ENCODE measurements around the gene ANK3. TPM values are rescaled to one million over a fixed set of nuclear protein-coding genes. Genes with fewer than 3 reads are reported as not detected.

Gene ANK3
- total and polyA plus RNA-seq, 10 donors: 2.0 to 133 (median 62.9) TPM

GRCh38 chr10:60419249-60419648 lies 29.6 kb upstream of the ANK3 start:
- no peak overlapping the region for H3K27ac ChIP-seq
- TF ChIP-seq POLR2AphosphoS5 (IDR thresholded peaks at IDR 0.05): no peak
- TF ChIP-seq POLR2A (IDR thresholded peaks at IDR 0.05): no peak
- TF ChIP-seq, protein P1, sequence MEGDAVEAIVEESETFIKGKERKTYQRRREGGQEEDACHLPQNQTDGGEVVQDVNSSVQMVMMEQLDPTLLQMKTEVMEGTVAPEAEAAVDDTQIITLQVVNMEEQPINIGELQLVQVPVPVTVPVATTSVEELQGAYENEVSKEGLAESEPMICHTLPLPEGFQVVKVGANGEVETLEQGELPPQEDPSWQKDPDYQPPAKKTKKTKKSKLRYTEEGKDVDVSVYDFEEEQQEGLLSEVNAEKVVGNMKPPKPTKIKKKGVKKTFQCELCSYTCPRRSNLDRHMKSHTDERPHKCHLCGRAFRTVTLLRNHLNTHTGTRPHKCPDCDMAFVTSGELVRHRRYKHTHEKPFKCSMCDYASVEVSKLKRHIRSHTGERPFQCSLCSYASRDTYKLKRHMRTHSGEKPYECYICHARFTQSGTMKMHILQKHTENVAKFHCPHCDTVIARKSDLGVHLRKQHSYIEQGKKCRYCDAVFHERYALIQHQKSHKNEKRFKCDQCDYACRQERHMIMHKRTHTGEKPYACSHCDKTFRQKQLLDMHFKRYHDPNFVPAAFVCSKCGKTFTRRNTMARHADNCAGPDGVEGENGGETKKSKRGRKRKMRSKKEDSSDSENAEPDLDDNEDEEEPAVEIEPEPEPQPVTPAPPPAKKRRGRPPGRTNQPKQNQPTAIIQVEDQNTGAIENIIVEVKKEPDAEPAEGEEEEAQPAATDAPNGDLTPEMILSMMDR (IDR thresholded peaks at IDR 0.05 in 8 of 11, conservative IDR thresholded peaks at IDR 0.05 in 3 of 11): no peak
- H3K27me3 ChIP-seq (replicated peaks in 1 of 7): no peaks in the 10 kb centered on the region
- no peaks in the 10 kb centered on the region for H3K36me3 ChIP-seq
- no peaks in the 10 kb centered on the region for H3K4me1 ChIP-seq
- no peak for DNase-seq
- H3K4me3 ChIP-seq: no peak overlapping the region
- intact Hi-C loops (cut with DNase I; ENCODE audit: low total_unique reads): no loop called here
- no peaks in the 10 kb centered on the region for H3K9me3 ChIP-seq

DNA sequence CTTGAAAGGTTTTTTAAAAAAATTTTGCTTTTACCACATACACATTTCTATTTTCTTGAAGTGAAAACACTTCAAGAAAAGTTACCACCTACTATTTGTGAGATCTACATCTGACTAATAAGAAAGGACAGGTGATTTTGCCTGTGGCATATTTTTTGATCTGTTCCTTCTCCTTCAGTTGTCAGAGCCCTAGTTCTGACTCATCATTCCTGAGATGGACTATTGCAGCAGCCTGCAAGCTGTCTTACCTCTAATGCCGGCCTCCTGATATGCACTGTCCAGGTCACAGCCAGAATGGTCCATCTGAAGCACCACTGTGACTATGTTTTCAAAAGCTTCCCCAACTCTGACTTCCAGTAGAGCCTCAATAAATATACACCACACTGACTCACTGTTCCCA lies 28.2 kb upstream of the ANK3 start:
- no peak overlapping the region for H3K4me3 ChIP-seq
- intact Hi-C loops (cut with DNase I; ENCODE audit: low total_unique reads): no loop called here
- no peaks in the 10 kb centered on the region for H3K36me3 ChIP-seq
- H3K27ac ChIP-seq: no peak overlapping the region
- H3K9me3 ChIP-seq: no peaks in the 10 kb centered on the region
- 83 to 97% (median 90%) methylated on average over 1 of the region's 1 CpG for WGBS, 5 donors
- H3K4me1 ChIP-seq: no peaks in the 10 kb centered on the region
- H3K27me3 ChIP-seq (replicated peaks in 1 of 7): no peaks in the 10 kb centered on the region
- TF ChIP-seq POLR2A (IDR thresholded peaks at IDR 0.05): no peak
- no peak for TF ChIP-seq POLR2AphosphoS5 (IDR thresholded peaks at IDR 0.05)
- TF ChIP-seq, protein P1 (IDR thresholded peaks at IDR 0.05 in 8 of 11, conservative IDR thresholded peaks at IDR 0.05 in 3 of 11): no peak
- no peak for DNase-seq

- 84 to 90% (median 86%) methylated on average over 2 of the region's 2 CpGs for WGBS, 5 donors
- no peaks in the 10 kb centered on the region for H3K4me1 ChIP-seq
- no peaks in the 10 kb centered on the region for H3K36me3 ChIP-seq
- no peak for DNase-seq
- TF ChIP-seq POLR2A (IDR thresholded peaks at IDR 0.05): no peak
- TF ChIP-seq POLR2AphosphoS5 (IDR thresholded peaks at IDR 0.05): no peak
- TF ChIP-seq, protein P1 (IDR thresholded peaks at IDR 0.05 in 8 of 11, conservative IDR thresholded peaks at IDR 0.05 in 3 of 11): no peak
- intact Hi-C loops (cut with DNase I; ENCODE audit: low total_unique reads): no loop called here
- no peaks in the 10 kb centered on the region for H3K9me3 ChIP-seq
- H3K27ac ChIP-seq: no peak overlapping the region
- no peak overlapping the region for H3K4me3 ChIP-seq
- no peaks in the 10 kb centered on the region for H3K27me3 ChIP-seq (replicated peaks in 1 of 7)
Measured at GRCh38 chr10:60417024-60417423, 27.3 kb upstream of the ANK3 start.

DNA sequence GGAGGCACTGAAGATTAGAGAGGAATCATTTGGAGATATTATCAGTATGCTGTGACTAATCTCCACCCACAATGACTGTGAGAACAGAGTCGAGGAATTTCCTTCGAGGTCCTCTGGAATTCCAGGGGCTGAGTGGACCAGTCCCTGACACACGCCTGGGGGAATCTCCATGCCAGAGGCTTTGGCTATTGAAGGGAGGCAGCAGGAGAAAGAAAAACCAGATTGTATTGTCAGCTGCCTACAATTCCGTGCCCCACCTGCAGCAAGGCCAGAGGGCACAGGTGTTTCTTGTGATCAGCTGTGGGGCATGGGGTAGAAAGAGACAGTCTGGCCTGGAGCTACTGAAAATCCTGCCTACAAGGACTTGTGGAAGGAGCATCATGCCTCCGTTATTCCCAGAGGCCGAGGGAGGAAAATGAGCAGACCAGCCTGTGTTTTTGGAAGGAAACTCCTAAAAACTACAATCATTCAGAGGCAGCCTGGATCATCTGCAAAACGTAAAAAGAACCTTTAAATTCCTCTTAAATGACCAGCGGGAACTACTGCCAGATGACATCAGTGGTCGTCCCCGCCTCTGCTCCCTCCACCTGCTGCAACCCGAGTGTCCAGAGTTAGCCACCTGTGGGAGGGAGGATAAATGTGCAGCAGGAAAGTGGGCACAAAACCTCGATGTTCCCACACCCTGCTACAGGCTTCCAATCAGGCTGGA lies 25.4 kb upstream of the ANK3 start:
- 81 to 92% (median 85%) methylated on average over 12 of the region's 12 CpGs for WGBS, 5 donors
- TF ChIP-seq POLR2AphosphoS5 (IDR thresholded peaks at IDR 0.05) (no peak), POLR2A (IDR thresholded peaks at IDR 0.05) (no peak)
- TF ChIP-seq, protein P1 (IDR thresholded peaks at IDR 0.05 in 8 of 11, conservative IDR thresholded peaks at IDR 0.05 in 3 of 11): no peak
- no peaks in the 10 kb centered on the region for H3K27me3 ChIP-seq (replicated peaks in 1 of 7)
- no peaks in the 10 kb centered on the region for H3K36me3 ChIP-seq
- intact Hi-C loops (cut with DNase I; ENCODE audit: low total_unique reads): no loop called here
- H3K4me3 ChIP-seq: no peak overlapping the region
- no peak overlapping the region for H3K27ac ChIP-seq
- no peaks in the 10 kb centered on the region for H3K4me1 ChIP-seq
- no peaks in the 10 kb centered on the region for H3K9me3 ChIP-seq
- DNase-seq: no peak

All from spleen (tissue), 11 donors.